WERI-Rb-1 (cell line): ENCODE results near the gene SAMD4A.

Source experiments
- DNase-seq: peaks from one replicate; pipeline ENCODE4 v3.0.0-alpha.2; 2020
- H3K27ac ChIP-seq: fragments of 250-450 bp; sonication (Bioruptor Pico); 2 replicates; pipeline ENCODE4 v1.5.1; 2020; ENCODE audit warnings: mild to moderate bottlenecking, moderate library complexity
- H3K27me3 ChIP-seq: fragments of 250-450 bp; sonication (Bioruptor Pico); 2 replicates; pipeline ENCODE4 v1.5.1; 2021; ENCODE audit warnings: mild to moderate bottlenecking, low read depth, moderate library complexity; ENCODE audit not compliant: insufficient read depth, severe bottlenecking
- H3K36me3 ChIP-seq: fragments of 250-450 bp; sonication (Bioruptor Pico); 2 replicates; pipeline ENCODE4 v1.5.1; 2020; ENCODE audit warnings: mild to moderate bottlenecking, moderate library complexity
- H3K4me3 ChIP-seq: 2 replicates; pipeline ENCODE4 v1.5.1; 2011; ENCODE audit warnings: low read depth, mild to moderate bottlenecking, control low read depth, low read length
- H3K9me3 ChIP-seq: fragments of 250-450 bp; sonication (Bioruptor Pico); 2 replicates; pipeline ENCODE4 v1.5.1; 2021; ENCODE audit warnings: mild to moderate bottlenecking, moderate library complexity; ENCODE audit not compliant: severe bottlenecking
- CTCF ChIP-seq: IDR thresholded peaks from 2 replicates; pipeline ENCODE4 v1.5.1; 2011; ENCODE audit warnings: low read depth, mild to moderate bottlenecking, control low read depth, inconsistent platforms, low read length

The SAMD4A gene

GRCh38 chr14:54711812-54712464 is 145.0 kb downstream of the SAMD4A start:
- Histone ChIP-seq H3K36me3 (peaks cover 26% of the 10 kb centered on the region), H3K27me3 (no peaks in the 10 kb centered on the region), H3K4me3 (no peak overlapping the region), H3K9me3 (no peaks in the 10 kb centered on the region), H3K27ac (no peak overlapping the region)
- DNase-seq = no peak
- no peak for TF ChIP-seq CTCF

DNA sequence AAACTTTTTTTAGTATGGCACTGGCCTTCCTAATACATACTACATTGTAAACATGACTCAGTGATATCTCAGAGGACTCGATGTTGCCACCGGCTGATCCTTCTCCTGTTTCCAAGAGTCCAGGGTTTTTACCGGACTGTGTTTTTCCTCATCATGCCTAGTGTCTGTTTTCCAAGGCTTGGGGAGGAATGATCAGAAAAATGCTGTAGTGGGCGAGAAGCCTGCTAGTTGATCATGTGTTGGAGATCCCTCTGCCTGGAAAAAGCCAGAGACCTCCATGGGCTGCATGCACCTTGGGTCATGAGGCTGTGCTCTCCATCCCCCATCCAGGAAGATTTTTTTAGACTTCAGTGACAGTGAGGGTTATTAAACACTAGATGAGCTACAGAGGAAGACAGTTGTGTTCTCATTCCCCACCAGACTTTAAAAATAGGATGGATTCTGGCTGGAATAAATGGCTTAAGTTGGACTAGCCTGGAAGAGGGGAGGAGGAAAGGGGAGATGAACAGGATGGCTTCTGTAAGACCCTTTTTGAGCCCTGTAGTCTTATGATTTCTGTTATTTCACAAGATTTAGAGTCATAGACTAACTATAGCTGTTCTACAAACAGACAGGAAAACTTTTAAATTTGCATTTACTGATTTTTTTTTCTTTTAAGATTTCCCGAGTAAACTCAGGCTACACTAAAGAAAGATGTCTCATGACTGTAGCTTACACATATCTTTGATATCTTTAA is 145.7 kb downstream of the SAMD4A start:
- no peaks in the 10 kb centered on the region for H3K27me3 ChIP-seq
- no peak overlapping the region for H3K4me3 ChIP-seq
- no peaks in the 10 kb centered on the region for H3K9me3 ChIP-seq
- DNase-seq = no peak
- TF ChIP-seq CTCF = no peak
- H3K27ac ChIP-seq = no peak overlapping the region
- H3K36me3 ChIP-seq = peaks cover 23% of the 10 kb centered on the region

GRCh38 chr14:54713379-54713778 is 146.5 kb downstream of the SAMD4A start:
- Histone ChIP-seq H3K4me3 (no peak overlapping the region), H3K27me3 (no peaks in the 10 kb centered on the region), H3K36me3 (peaks cover 20% of the 10 kb centered on the region), H3K9me3 (no peaks in the 10 kb centered on the region), H3K27ac (no peak overlapping the region)
- no peak for TF ChIP-seq CTCF
- no peak for DNase-seq

GRCh38 chr14:54715239-54715638 is 148.3 kb downstream of the SAMD4A start:
- Histone ChIP-seq H3K9me3 (no peaks in the 10 kb centered on the region), H3K36me3 (peaks cover 14% of the 10 kb centered on the region), H3K27ac (no peak overlapping the region), H3K27me3 (no peaks in the 10 kb centered on the region), H3K4me3 (no peak overlapping the region)
- TF ChIP-seq CTCF = no peak
- no peak for DNase-seq

DNA sequence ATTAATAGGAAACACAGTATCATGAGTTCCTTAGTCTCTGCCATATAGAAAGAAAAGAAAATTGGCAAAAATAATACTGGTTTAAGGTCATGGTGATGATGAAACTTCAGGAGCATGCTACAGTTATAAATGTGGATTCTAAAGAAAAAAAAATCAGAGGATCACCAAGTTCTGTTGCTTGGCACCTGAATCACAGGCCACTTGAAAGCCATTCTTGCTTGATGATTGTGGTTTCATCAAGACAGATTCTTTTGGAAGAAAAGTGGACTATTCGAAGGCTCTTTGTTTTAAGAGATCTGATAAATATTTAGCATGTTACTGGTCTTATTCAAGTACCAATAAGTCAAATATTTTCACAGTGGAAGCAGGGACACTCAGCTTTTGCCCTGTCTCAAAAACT is 148.9 kb downstream of the SAMD4A start:
- Histone ChIP-seq H3K4me3 (no peak overlapping the region), H3K9me3 (no peaks in the 10 kb centered on the region), H3K27ac (no peak overlapping the region), H3K27me3 (no peaks in the 10 kb centered on the region), H3K36me3 (peaks cover 10% of the 10 kb centered on the region)
- TF ChIP-seq CTCF = no peak
- DNase-seq = no peak

- TF ChIP-seq CTCF = no peak
- Histone ChIP-seq H3K9me3 (no peaks in the 10 kb centered on the region), H3K36me3 (peaks cover 4% of the 10 kb centered on the region), H3K27ac (no peak overlapping the region), H3K27me3 (no peaks in the 10 kb centered on the region), H3K4me3 (no peak overlapping the region)
- no peak for DNase-seq
These were observed 149.9 kb downstream of the SAMD4A start for GRCh38 chr14:54716862-54717261.
